HL-60 (cell line): ENCODE data around the gene SNX5.
"Not testable (repeated sequence)": the region's sequence is repeated elsewhere in the genome, so short reads cannot be mapped to it uniquely, and the experiment has no call there.

Source experiments
- GABPA ChIP-seq: IDR thresholded peaks from 2 replicates; pipeline ENCODE4 v1.6.1; 2012; ENCODE audit warnings: low read depth
- POLR2AphosphoS5 ChIP-seq: IDR thresholded peaks from 2 replicates; pipeline ENCODE4 v1.6.1; 2012; ENCODE audit warnings: low read depth
- SPI1 ChIP-seq: IDR thresholded peaks from 2 replicates; pipeline ENCODE4 v1.6.1; 2012; ENCODE audit warnings: low read depth, mild to moderate bottlenecking, borderline replicate concordance
- TF ChIP-seq, protein P1 (sequence below): IDR thresholded peaks from one replicate; pipeline ENCODE4 v1.5.1; 2011; ENCODE audit warnings: low read length, control low read depth, inconsistent platforms; ENCODE audit not compliant: insufficient read depth
- TF ChIP-seq, protein P2 (sequence below): IDR thresholded peaks from 2 replicates; pipeline ENCODE4 v1.6.1; 2012; ENCODE audit warnings: low read depth; ENCODE audit not compliant: insufficient replicate concordance

DNA sequence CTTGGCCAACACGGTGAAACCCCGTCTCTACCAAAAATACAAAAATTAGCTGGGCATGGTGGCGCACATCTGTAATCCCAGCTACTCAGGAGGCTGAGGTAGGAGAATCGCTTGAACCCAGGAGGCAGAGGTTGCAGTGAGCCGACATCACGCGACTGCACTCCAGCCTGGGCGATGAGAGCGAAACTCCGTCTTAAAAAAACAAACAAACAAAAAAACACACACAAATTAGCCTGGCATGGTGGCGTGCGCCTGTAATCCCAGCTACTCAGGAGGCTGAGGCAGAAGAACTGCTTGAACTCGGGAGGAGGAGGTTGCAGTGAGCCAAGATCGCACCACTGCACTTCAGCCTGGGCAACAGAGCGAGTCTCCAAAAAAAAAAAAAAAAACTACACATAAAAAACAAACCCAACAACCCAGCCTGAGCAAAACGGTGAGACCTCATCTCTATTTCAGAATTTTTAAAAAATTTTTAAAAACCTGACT is 8.2 kb downstream of the SNX5 start:
- TF ChIP-seq, protein P1, sequence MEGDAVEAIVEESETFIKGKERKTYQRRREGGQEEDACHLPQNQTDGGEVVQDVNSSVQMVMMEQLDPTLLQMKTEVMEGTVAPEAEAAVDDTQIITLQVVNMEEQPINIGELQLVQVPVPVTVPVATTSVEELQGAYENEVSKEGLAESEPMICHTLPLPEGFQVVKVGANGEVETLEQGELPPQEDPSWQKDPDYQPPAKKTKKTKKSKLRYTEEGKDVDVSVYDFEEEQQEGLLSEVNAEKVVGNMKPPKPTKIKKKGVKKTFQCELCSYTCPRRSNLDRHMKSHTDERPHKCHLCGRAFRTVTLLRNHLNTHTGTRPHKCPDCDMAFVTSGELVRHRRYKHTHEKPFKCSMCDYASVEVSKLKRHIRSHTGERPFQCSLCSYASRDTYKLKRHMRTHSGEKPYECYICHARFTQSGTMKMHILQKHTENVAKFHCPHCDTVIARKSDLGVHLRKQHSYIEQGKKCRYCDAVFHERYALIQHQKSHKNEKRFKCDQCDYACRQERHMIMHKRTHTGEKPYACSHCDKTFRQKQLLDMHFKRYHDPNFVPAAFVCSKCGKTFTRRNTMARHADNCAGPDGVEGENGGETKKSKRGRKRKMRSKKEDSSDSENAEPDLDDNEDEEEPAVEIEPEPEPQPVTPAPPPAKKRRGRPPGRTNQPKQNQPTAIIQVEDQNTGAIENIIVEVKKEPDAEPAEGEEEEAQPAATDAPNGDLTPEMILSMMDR, result not testable (repeated sequence)
- not testable (repeated sequence) for TF ChIP-seq SPI1, GABPA, POLR2AphosphoS5
- TF ChIP-seq, protein P2, sequence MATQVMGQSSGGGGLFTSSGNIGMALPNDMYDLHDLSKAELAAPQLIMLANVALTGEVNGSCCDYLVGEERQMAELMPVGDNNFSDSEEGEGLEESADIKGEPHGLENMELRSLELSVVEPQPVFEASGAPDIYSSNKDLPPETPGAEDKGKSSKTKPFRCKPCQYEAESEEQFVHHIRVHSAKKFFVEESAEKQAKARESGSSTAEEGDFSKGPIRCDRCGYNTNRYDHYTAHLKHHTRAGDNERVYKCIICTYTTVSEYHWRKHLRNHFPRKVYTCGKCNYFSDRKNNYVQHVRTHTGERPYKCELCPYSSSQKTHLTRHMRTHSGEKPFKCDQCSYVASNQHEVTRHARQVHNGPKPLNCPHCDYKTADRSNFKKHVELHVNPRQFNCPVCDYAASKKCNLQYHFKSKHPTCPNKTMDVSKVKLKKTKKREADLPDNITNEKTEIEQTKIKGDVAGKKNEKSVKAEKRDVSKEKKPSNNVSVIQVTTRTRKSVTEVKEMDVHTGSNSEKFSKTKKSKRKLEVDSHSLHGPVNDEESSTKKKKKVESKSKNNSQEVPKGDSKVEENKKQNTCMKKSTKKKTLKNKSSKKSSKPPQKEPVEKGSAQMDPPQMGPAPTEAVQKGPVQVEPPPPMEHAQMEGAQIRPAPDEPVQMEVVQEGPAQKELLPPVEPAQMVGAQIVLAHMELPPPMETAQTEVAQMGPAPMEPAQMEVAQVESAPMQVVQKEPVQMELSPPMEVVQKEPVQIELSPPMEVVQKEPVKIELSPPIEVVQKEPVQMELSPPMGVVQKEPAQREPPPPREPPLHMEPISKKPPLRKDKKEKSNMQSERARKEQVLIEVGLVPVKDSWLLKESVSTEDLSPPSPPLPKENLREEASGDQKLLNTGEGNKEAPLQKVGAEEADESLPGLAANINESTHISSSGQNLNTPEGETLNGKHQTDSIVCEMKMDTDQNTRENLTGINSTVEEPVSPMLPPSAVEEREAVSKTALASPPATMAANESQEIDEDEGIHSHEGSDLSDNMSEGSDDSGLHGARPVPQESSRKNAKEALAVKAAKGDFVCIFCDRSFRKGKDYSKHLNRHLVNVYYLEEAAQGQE, result not testable (repeated sequence)
